ENCODE measurements around the gene NPAS3. TPM values are rescaled to one million over a fixed set of nuclear protein-coding genes. Genes with fewer than 3 reads are reported as not detected.

NPAS3 gene
- total and polyA plus RNA-seq, 2 of the 13 experiments (the other 11 are each of a cell fraction or from before 2014, with no cell fraction given) = not detected

GRCh38 chr14:33404054-33404453 is 465.4 kb downstream of the NPAS3 start:
- no peak for DNase-seq (ENCODE audit: low spot score)
- no peak for TF ChIP-seq CSRNP1 (CRISPR knock-in tag; IDR thresholded peaks at IDR 0.05)
- TF ChIP-seq ZMAT5 (CRISPR knock-in tag; IDR thresholded peaks at IDR 0.05; ENCODE audit: borderline replicate concordance, low read depth) = no peak
- TF ChIP-seq NCOA1 (CRISPR knock-in tag; IDR thresholded peaks at IDR 0.05) = no peak
- TF ChIP-seq SRSF1 (optimal IDR thresholded peaks at IDR 0.05; ENCODE audit: low read depth, low read length) = no peak
- WGBS (ENCODE audit: low lambda C conversion rate) = 18% methylated on average over 1 of the region's 1 CpG
- no peak overlapping the region for H2AFZ ChIP-seq (ENCODE audit: low read length)
- no peak for FAIRE-seq
- ChIA-PET CTCF (ENCODE audit: low intra/inter-chr PET ratio, low total read pairs) (no interaction called here), POLR2A (no interaction called here)
- H3K4me2 ChIP-seq (ENCODE audit: low read depth, low read length) = no peak overlapping the region
- intact Hi-C loops (cut with micrococcal nuclease; ENCODE audit: unreplicated experiment) (no loop called here), in situ Hi-C loops (cut with HindIII; ENCODE audit: extremely low pct_ligation_motif_present, low pct_unique_long_range_greater_than_20kb) (no loop called here)
- no peak overlapping the region for H3K4me3 ChIP-seq (replicated peaks in 1 of 3; ENCODE audit: insufficient read depth in 1 of 3, low read depth in 2 of 3, low read length in 3 of 3)
- no TSS peak for BruUV-seq (replicated peaks)
- no peaks in the 10 kb centered on the region for H3K27me3 ChIP-seq (ENCODE audit: control insufficient read depth in 1 of 2, insufficient read depth in 2 of 2, low read length in 2 of 2)
- H3K79me2 ChIP-seq (ENCODE audit: insufficient read depth, low read length) = no peaks in the 10 kb centered on the region
- no peaks in the 10 kb centered on the region for H4K20me1 ChIP-seq (ENCODE audit: insufficient read depth, low read length)
- peaks cover 77% of the 10 kb centered on the region for H3K9me3 ChIP-seq (ENCODE audit: low read length)
- H3K9ac ChIP-seq (ENCODE audit: insufficient read depth, low read depth, low read length) = no peak overlapping the region
- ATAC-seq = no peak
- no peaks in the 10 kb centered on the region for H3K4me1 ChIP-seq (ENCODE audit: insufficient read depth, low read length)
- H3K36me3 ChIP-seq (replicated peaks in 1 of 2; ENCODE audit: control insufficient read depth in 1 of 2, insufficient read depth in 2 of 2, low read length in 2 of 2) = no peaks in the 10 kb centered on the region
- no peak overlapping the region for H3K27ac ChIP-seq (ENCODE audit: extremely low read length, insufficient read depth, low read length)

GRCh38 chr14:33404964-33405574 is 466.4 kb downstream of the NPAS3 start:
- no TSS peak for BruUV-seq (replicated peaks)
- H3K79me2 ChIP-seq (ENCODE audit: insufficient read depth, low read length) = no peaks in the 10 kb centered on the region
- ChIA-PET POLR2A (no interaction called here), CTCF (ENCODE audit: low intra/inter-chr PET ratio, low total read pairs) (no interaction called here)
- FAIRE-seq = no peak
- no peak overlapping the region for H3K4me2 ChIP-seq (ENCODE audit: low read depth, low read length)
- H3K27me3 ChIP-seq (ENCODE audit: control insufficient read depth in 1 of 2, insufficient read depth in 2 of 2, low read length in 2 of 2) = no peaks in the 10 kb centered on the region
- no peak for ATAC-seq
- H3K9me3 ChIP-seq (ENCODE audit: low read length) = peaks cover 74% of the 10 kb centered on the region
- no peak for TF ChIP-seq ZNF275 (CRISPR knock-in tag; IDR thresholded peaks at IDR 0.05; ENCODE audit: borderline replicate concordance)
- TF ChIP-seq PRDM10 (CRISPR knock-in tag; IDR thresholded peaks at IDR 0.05; ENCODE audit: low read depth) = no peak
- no peak for TF ChIP-seq AHR (CRISPR knock-in tag; IDR thresholded peaks at IDR 0.05)
- TF ChIP-seq SRF (IDR thresholded peaks at IDR 0.05; ENCODE audit: low read depth, low read length) = no peak
- TF ChIP-seq ZNF841 (CRISPR knock-in tag; IDR thresholded peaks at IDR 0.05; ENCODE audit: borderline replicate concordance) = no peak
- no peak for TF ChIP-seq SP2 (CRISPR knock-in tag; IDR thresholded peaks at IDR 0.05)
- DNase-seq (ENCODE audit: low spot score) = no peak
- H3K4me1 ChIP-seq (ENCODE audit: insufficient read depth, low read length) = no peaks in the 10 kb centered on the region
- no peaks in the 10 kb centered on the region for H3K36me3 ChIP-seq (replicated peaks in 1 of 2; ENCODE audit: control insufficient read depth in 1 of 2, insufficient read depth in 2 of 2, low read length in 2 of 2)
- intact Hi-C loops (cut with micrococcal nuclease; ENCODE audit: unreplicated experiment) (no loop called here), in situ Hi-C loops (cut with HindIII; ENCODE audit: extremely low pct_ligation_motif_present, low pct_unique_long_range_greater_than_20kb) (no loop called here)
- 0% methylated on average over 1 of the region's 1 CpG for WGBS (ENCODE audit: low lambda C conversion rate)
- no peak overlapping the region for H3K9ac ChIP-seq (ENCODE audit: insufficient read depth, low read depth, low read length)
- no peak overlapping the region for H3K4me3 ChIP-seq (replicated peaks in 1 of 3; ENCODE audit: insufficient read depth in 1 of 3, low read depth in 2 of 3, low read length in 3 of 3)
- H3K27ac ChIP-seq (ENCODE audit: extremely low read length, insufficient read depth, low read length) = no peak overlapping the region
- H2AFZ ChIP-seq (ENCODE audit: low read length) = no peak overlapping the region
- H4K20me1 ChIP-seq (ENCODE audit: insufficient read depth, low read length) = no peaks in the 10 kb centered on the region

Data from HepG2 (cell line).